ENCODE results near the gene FAM181A. TPM values are rescaled to one million over a fixed set of nuclear protein-coding genes. Genes with fewer than 3 reads are reported as not detected.

The FAM181A gene
- total RNA-seq, 2 donors from 2014 or later, result not detected

DNA sequence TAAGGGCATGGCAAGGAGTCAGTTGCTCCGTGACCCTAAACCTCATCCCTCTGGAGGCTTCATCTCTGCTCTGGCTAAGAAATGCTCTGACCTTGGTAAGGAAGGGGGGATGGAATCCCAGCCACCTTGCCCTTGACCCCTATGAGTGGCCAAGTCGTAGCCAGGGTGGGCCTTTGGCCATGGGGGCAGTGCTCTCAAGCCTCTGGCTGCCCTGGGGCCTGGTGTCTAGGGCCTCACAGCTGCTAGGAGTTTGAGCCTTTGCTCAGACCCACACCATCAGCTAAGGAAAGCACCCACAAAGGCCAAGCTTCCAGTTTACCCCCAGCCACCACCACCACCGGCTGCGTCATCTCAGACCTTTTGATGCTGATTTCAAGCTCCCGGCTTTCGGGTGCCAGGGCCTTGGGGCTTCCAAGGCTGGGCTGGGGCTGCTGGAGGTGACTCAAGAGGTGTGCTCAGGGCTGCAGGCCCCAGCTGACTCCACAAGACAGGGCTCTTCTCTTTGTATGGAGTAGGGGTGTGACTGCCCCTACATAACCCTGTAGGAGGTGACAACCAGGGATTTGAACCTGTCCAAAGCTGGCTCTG lies 45.6 kb downstream of the FAM181A start:
- H3K27ac ChIP-seq, result no peak overlapping the region
- H3K36me3 ChIP-seq (replicated peaks in 1 of 2; ENCODE audit: insufficient read depth in 1 of 2, low read depth in 2 of 2), result no peaks in the 10 kb centered on the region
- intact Hi-C loops (cut with DNase I), result no loop called here
- H3K4me1 ChIP-seq, result no peaks in the 10 kb centered on the region
- TF ChIP-seq, protein P1, sequence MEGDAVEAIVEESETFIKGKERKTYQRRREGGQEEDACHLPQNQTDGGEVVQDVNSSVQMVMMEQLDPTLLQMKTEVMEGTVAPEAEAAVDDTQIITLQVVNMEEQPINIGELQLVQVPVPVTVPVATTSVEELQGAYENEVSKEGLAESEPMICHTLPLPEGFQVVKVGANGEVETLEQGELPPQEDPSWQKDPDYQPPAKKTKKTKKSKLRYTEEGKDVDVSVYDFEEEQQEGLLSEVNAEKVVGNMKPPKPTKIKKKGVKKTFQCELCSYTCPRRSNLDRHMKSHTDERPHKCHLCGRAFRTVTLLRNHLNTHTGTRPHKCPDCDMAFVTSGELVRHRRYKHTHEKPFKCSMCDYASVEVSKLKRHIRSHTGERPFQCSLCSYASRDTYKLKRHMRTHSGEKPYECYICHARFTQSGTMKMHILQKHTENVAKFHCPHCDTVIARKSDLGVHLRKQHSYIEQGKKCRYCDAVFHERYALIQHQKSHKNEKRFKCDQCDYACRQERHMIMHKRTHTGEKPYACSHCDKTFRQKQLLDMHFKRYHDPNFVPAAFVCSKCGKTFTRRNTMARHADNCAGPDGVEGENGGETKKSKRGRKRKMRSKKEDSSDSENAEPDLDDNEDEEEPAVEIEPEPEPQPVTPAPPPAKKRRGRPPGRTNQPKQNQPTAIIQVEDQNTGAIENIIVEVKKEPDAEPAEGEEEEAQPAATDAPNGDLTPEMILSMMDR (IDR thresholded peaks at IDR 0.05), result no peak
- no peak for TF ChIP-seq POLR2A (IDR thresholded peaks at IDR 0.05)
- ATAC-seq (no peak), DNase-seq (no peak)
- no peaks in the 10 kb centered on the region for H3K9me3 ChIP-seq
- H3K27me3 ChIP-seq, result no peaks in the 10 kb centered on the region
- no peak overlapping the region for H3K4me3 ChIP-seq
- 78 to 83% methylated on average over 6 of the region's 6 CpGs for WGBS, 2 donors

DNA sequence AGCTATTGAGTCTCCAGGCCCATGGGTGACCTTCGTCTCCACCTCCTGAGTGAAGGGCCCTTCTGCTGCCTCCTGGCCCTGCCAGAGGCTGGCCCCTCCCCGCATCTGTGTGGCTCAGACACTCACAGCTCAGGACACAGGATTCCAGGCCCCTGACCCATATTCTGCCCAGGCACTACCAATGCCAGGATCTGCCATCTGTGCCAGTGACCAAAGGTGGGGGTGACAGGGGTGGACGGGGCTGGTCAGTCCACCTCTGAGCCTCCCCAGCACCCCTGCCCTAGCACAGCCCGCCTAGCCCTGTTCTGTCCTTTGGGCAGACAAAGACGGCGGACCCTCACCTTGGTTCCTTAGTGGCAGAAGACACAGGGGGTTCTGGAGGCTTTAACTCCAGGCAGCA lies 46.5 kb downstream of the FAM181A start:
- WGBS, 2 donors, result 89 to 92% methylated on average over 4 to 6 of the region's 6 CpGs
- TF ChIP-seq, protein P1 (IDR thresholded peaks at IDR 0.05), result no peak
- no peak for TF ChIP-seq POLR2A (IDR thresholded peaks at IDR 0.05)
- Histone ChIP-seq H3K36me3 (replicated peaks in 1 of 2; ENCODE audit: insufficient read depth in 1 of 2, low read depth in 2 of 2) (no peaks in the 10 kb centered on the region), H3K4me1 (no peaks in the 10 kb centered on the region), H3K9me3 (no peaks in the 10 kb centered on the region), H3K4me3 (no peak overlapping the region), H3K27ac (no peak overlapping the region), H3K27me3 (no peaks in the 10 kb centered on the region)
- intact Hi-C loops (cut with DNase I), result no loop called here
- no peak for DNase-seq
- no peak for ATAC-seq

DNA sequence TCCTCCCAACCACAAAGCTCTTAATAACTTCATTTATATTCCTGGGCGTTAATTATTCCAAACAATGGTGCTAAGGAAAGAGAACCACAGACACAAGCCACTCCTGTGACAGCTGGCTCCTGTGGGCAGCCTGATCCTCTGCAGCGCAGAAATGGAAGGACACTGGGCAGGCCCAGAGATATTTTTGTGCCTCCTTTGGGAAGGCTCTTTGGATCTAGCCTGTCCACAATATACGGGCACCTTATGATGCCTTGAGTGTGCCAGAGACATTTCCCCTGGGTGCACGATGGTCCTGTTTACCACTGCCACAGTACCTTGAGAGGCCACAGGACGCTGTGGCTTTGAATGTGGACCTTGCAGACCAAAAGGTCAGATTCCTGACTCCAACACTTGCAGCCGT lies 47.2 kb downstream of the FAM181A start:
- no peaks in the 10 kb centered on the region for H3K4me1 ChIP-seq

DNA sequence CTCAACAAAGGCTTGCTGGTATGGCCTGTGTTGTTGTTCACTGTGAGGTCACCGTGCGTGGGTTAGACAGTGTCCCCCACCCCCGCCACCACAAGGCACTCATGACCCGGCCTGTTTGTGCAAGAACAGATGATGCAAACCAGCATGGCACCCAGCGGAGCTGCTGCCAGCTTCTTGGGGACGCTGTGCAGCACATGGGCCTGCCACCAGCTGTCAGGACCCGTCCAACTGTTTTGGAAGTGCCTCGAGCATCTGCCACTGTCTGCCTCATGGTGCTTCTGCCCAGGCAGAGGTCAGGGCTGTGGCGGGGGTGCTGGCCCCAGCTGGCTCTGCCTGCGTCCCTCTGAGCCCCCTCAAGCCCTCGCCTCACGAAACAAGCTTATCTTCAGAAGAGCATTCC lies 47.7 kb downstream of the FAM181A start:
- Histone ChIP-seq H3K4me3 (no peak overlapping the region), H3K27ac (no peak overlapping the region), H3K36me3 (replicated peaks in 1 of 2; ENCODE audit: insufficient read depth in 1 of 2, low read depth in 2 of 2) (no peaks in the 10 kb centered on the region), H3K9me3 (no peaks in the 10 kb centered on the region), H3K27me3 (no peaks in the 10 kb centered on the region), H3K4me1 (no peaks in the 10 kb centered on the region)
- WGBS, 2 donors, result 70 to 78% methylated on average over 6 to 12 of the region's 12 CpGs
- intact Hi-C loops (cut with DNase I), result no loop called here
- TF ChIP-seq, protein P1 (IDR thresholded peaks at IDR 0.05), result no peak
- no peak for ATAC-seq
- DNase-seq, result no peak

More for the DNA sequence above, 47.2 kb downstream of the FAM181A start:
- Histone ChIP-seq H3K4me3 (no peak overlapping the region), H3K27me3 (no peaks in the 10 kb centered on the region), H3K36me3 (replicated peaks in 1 of 2; ENCODE audit: insufficient read depth in 1 of 2, low read depth in 2 of 2) (no peaks in the 10 kb centered on the region), H3K9me3 (no peaks in the 10 kb centered on the region), H3K27ac (no peak overlapping the region)
- ATAC-seq, result no peak
- TF ChIP-seq, protein P1 (IDR thresholded peaks at IDR 0.05), result no peak
- no peak for TF ChIP-seq POLR2A (IDR thresholded peaks at IDR 0.05)
- intact Hi-C loops (cut with DNase I), result no loop called here
- WGBS, 2 donors, result 81 to 85% methylated on average over 2 to 6 of the region's 6 CpGs
- no peak for DNase-seq

DNA sequence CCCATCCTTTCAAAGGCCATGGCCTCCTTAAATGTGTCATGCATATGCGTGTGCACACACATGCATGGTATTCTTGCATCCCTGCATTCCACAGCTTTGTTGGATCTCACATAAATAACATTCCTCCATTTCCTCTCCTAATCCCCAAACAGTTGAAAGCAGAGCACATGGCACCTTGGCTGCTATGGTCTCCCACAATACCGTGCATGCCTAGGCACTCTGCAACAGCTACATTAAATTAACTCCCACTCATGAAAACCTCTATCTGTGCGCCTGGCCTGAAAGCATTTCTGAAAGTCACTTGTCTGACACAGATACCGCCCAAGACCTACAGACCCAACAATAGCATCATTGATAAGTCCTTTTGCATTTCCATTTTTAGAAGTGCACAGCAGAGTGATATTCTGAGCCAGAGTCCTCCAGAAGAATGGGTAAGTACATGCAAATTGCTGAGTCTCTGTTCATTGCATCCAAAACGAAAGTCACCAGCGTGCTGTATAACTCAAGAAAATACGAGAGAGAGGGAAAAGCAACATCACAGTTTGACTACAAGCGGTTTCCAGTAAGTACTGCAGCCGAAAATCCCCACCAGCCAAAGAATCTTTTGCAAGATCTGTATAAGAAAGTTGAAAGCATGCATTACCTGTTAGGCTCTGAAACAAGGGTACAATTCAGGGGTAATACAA lies 48.8 kb downstream of the FAM181A start:
- TF ChIP-seq, protein P1 (IDR thresholded peaks at IDR 0.05), result no peak
- no peak for TF ChIP-seq POLR2A (IDR thresholded peaks at IDR 0.05)
- 66 to 68% methylated on average over 9 of the region's 9 CpGs for WGBS, 2 donors
- DNase-seq (no peak), ATAC-seq (no peak)
- Histone ChIP-seq H3K27me3 (no peaks in the 10 kb centered on the region), H3K27ac (no peak overlapping the region), H3K4me3 (no peak overlapping the region), H3K9me3 (no peaks in the 10 kb centered on the region), H3K4me1 (no peaks in the 10 kb centered on the region), H3K36me3 (replicated peaks in 1 of 2; ENCODE audit: insufficient read depth in 1 of 2, low read depth in 2 of 2) (no peaks in the 10 kb centered on the region)
- intact Hi-C loops (cut with DNase I), result no loop called here

Data from body of pancreas (tissue), 4 donors.